ENCODE data around the gene NEDD4L. TPM values are rescaled to one million over a fixed set of nuclear protein-coding genes. Genes with fewer than 3 reads are reported as not detected.

NEDD4L gene
- total RNA-seq, 6 experiments from 2014 or later = 11.2 to 28.1 (median 15.7) TPM

DNA sequence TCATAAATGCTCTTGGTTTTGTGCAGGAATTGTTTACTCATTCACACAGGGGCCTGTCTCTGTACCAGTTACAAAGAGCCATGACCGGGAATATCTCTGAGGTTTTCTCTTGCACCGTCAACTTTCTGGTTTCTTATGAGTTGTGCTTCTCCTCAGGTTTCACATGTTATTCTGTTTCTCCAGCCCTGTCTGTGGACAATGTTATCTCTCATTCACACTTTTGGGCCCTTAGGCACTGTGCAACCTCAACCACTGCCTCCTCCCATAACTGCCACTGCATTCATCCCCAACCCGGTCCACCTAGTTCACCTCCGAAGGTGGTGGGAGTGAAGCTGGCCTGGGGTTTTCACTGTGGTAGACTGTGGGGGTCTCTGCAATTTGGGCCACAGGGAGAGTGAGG, 22.5 kb upstream of the NEDD4L start:
- peaks cover 5% of the 10 kb centered on the region for H3K9me3 Mint-ChIP-seq
- DNase-seq = no peak
- 0 out of 2 replicates have a peak, but pooled peaks cover under 1% of the 10 kb centered on the region for H3K36me3 Mint-ChIP-seq (ENCODE audit: low read depth)
- H3K4me1 Mint-ChIP-seq (ENCODE audit: low read depth) = no peaks in the 10 kb centered on the region
- TF ChIP-seq, protein P1, sequence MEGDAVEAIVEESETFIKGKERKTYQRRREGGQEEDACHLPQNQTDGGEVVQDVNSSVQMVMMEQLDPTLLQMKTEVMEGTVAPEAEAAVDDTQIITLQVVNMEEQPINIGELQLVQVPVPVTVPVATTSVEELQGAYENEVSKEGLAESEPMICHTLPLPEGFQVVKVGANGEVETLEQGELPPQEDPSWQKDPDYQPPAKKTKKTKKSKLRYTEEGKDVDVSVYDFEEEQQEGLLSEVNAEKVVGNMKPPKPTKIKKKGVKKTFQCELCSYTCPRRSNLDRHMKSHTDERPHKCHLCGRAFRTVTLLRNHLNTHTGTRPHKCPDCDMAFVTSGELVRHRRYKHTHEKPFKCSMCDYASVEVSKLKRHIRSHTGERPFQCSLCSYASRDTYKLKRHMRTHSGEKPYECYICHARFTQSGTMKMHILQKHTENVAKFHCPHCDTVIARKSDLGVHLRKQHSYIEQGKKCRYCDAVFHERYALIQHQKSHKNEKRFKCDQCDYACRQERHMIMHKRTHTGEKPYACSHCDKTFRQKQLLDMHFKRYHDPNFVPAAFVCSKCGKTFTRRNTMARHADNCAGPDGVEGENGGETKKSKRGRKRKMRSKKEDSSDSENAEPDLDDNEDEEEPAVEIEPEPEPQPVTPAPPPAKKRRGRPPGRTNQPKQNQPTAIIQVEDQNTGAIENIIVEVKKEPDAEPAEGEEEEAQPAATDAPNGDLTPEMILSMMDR (IDR thresholded peaks at IDR 0.05) = no peak
- peaks cover 34% of the 10 kb centered on the region for H3K27me3 Mint-ChIP-seq (ENCODE audit: insufficient read depth)
- no peak overlapping the region for H3K27ac Mint-ChIP-seq
- H3K4me3 Mint-ChIP-seq = no peak overlapping the region

DNA sequence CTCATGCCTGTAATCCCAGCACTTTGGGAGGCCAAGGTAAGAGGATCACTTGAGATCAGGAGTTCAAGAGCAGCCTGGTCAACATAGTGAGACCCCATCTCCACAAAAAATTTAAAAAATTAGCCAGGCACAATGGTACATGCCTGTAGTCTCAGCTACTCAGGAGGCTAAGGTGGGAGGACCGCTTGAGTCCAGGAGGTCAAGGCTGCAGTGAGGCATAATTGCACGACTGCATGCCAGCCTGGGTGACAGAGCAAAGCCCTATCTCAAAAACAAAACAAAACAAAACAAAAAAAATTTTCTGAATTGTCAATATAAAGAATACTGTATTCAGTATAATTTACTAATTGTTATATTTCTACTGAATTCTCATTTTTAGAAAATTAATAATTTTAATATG, 20.9 kb upstream of the NEDD4L start:
- TF ChIP-seq, protein P1 (IDR thresholded peaks at IDR 0.05) = no peak
- Mint-ChIP-seq H3K27ac (no peak overlapping the region), H3K4me3 (no peak overlapping the region), H3K27me3 (ENCODE audit: insufficient read depth) (peaks cover 32% of the 10 kb centered on the region), H3K36me3 (ENCODE audit: low read depth) (no peaks in the 10 kb centered on the region), H3K9me3 (no peaks in the 10 kb centered on the region), H3K4me1 (ENCODE audit: low read depth) (no peaks in the 10 kb centered on the region)
- DNase-seq = no peak

- Mint-ChIP-seq H3K27me3 (ENCODE audit: insufficient read depth) (peaks cover 26% of the 10 kb centered on the region), H3K36me3 (ENCODE audit: low read depth) (no peaks in the 10 kb centered on the region), H3K4me1 (ENCODE audit: low read depth) (no peaks in the 10 kb centered on the region), H3K9me3 (no peaks in the 10 kb centered on the region), H3K27ac (no peak overlapping the region), H3K4me3 (no peak overlapping the region)
- DNase-seq = no peak
- TF ChIP-seq, protein P1 (IDR thresholded peaks at IDR 0.05) = no peak
These were observed 19.9 kb upstream of the NEDD4L start for GRCh38 chr18:58024139-58024538.

- TF ChIP-seq, protein P1 (IDR thresholded peaks at IDR 0.05) = no peak
- Mint-ChIP-seq H3K27ac (no peak overlapping the region), H3K27me3 (ENCODE audit: insufficient read depth) (peaks cover 25% of the 10 kb centered on the region), H3K4me3 (no peak overlapping the region), H3K36me3 (ENCODE audit: low read depth) (no peaks in the 10 kb centered on the region), H3K9me3 (no peaks in the 10 kb centered on the region), H3K4me1 (ENCODE audit: low read depth) (no peaks in the 10 kb centered on the region)
- DNase-seq = no peak
These were observed 18.8 kb upstream of the NEDD4L start for GRCh38 chr18:58025205-58025604.

DNA sequence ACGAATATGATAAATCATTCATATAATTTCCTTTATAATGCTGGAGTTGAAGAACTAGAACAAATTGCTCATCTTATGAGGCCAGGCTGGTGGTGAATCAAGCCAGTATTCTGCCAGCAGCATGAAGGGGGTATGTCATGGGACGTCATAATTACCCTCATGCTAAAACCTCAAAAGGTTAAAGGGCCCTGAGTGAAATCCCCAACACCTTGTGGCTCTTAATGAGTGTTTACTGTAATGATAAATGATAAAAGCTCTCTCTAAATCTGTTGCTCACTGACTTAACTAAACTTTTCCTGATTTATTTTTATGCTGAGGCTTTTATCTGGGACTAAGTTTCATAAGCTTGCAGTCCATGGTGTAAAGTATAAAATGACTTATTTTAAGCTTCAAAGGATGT, 18.3 kb upstream of the NEDD4L start:
- Mint-ChIP-seq H3K27me3 (ENCODE audit: insufficient read depth) (peaks cover 25% of the 10 kb centered on the region), H3K36me3 (ENCODE audit: low read depth) (no peaks in the 10 kb centered on the region), H3K4me1 (ENCODE audit: low read depth) (no peaks in the 10 kb centered on the region), H3K9me3 (no peaks in the 10 kb centered on the region), H3K27ac (no peak overlapping the region), H3K4me3 (no peak overlapping the region)
- no peak for DNase-seq
- TF ChIP-seq, protein P1 (IDR thresholded peaks at IDR 0.05) = no peak

GRCh38 chr18:58026395-58026794, 17.6 kb upstream of the NEDD4L start:
- no peak for DNase-seq
- Mint-ChIP-seq H3K4me1 (ENCODE audit: low read depth) (no peaks in the 10 kb centered on the region), H3K27ac (no peak overlapping the region), H3K27me3 (ENCODE audit: insufficient read depth) (peaks cover 29% of the 10 kb centered on the region), H3K9me3 (no peaks in the 10 kb centered on the region), H3K36me3 (ENCODE audit: low read depth) (no peaks in the 10 kb centered on the region), H3K4me3 (no peak overlapping the region)
- TF ChIP-seq, protein P1 (IDR thresholded peaks at IDR 0.05) = no peak
